Chondrocyte (in vitro differentiated cells): Measurements from ENCODE around the gene KRT16. TPM values are rescaled to one million over a fixed set of nuclear protein-coding genes. Genes with fewer than 3 reads are reported as not detected.

Experiments
- DNase-seq: peaks from one replicate; pipeline ENCODE4 v3.0.0; 2021; ENCODE audit warnings: mixed read lengths, low spot score
- H3K27ac Mint-ChIP-seq: one replicate; pipeline ENCODE4 v1.8.0; 2021; ENCODE audit warnings: mild to moderate bottlenecking, moderate library complexity, mixed read lengths; ENCODE audit not compliant: unreplicated experiment
- H3K27me3 Mint-ChIP-seq: 2 replicates; pipeline ENCODE4 v1.8.0; 2021; ENCODE audit warnings: low read depth, mixed read lengths
- H3K36me3 Mint-ChIP-seq: 2 replicates; pipeline ENCODE4 v1.8.0; 2021; ENCODE audit warnings: low read depth, mixed read lengths
- H3K4me1 Mint-ChIP-seq: 2 replicates; pipeline ENCODE4 v1.8.0; 2021; ENCODE audit warnings: low read depth, mild to moderate bottlenecking, mixed read lengths
- H3K4me3 Mint-ChIP-seq: one replicate; pipeline ENCODE4 v1.8.0; 2021; ENCODE audit warnings: mild to moderate bottlenecking, moderate library complexity, mixed read lengths; ENCODE audit not compliant: unreplicated experiment
- H3K9me3 Mint-ChIP-seq: 2 replicates; pipeline ENCODE4 v1.8.0; 2021; ENCODE audit warnings: low read depth, mixed read lengths
- total RNA-seq: library from RNA; stranded (reverse); gene quantifications from 3 replicates; pipeline ENCODE4 v1.2.1, GENCODE V29; 2021
- TF ChIP-seq, protein P1 (sequence below): fragments of 200-600 bp; sonication (generic); IDR thresholded peaks from 2 replicates; pipeline ENCODE4 v1.5.0; 2021; ENCODE audit warnings: antibody characterized with exemption, mild to moderate bottlenecking, moderate library complexity

KRT16 gene
- total RNA-seq, 1 donor from 2014 or later = 5.9 TPM

DNA sequence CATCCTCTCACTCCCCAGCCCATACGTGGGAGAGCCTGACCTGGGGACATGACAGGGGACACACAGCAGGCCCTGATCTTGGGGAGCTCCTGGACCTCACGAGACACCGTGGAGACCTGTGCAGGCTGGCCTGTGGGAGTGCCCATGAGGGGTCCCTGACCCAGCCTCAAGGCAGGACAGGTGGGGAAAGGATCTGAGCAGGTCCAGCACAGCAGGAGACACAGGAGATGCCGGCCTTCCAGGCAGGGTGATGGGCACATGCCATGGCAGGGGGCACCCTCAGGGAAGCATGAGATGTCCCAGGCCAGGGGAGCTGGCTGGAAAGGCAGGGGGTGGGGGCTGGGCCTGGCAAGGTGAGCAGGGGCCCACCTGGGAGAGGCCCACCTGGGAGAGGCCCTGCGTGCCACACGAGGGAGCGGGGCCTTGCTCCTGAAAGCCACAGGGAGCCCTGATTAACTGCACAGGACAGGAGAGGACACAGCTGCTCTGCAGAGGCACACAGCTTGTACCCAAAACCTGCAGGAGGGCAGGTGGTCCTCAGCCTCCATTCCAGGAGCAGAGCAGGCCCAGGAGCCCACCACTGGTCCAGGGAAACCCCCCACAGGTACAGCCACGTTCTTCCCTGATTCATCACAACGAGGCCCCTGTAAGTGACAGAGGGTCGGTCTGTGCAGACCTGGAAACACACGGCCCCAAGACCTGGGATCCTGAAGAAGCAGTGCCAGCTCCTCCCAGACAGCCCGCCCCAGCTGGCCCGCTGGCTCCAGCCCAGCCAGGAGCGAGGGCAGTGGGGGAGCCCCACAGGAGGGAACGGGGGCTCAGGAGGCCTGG is 38.4 kb upstream of the KRT16 start:
- H3K9me3 Mint-ChIP-seq = no peaks in the 10 kb centered on the region
- TF ChIP-seq, protein P1, sequence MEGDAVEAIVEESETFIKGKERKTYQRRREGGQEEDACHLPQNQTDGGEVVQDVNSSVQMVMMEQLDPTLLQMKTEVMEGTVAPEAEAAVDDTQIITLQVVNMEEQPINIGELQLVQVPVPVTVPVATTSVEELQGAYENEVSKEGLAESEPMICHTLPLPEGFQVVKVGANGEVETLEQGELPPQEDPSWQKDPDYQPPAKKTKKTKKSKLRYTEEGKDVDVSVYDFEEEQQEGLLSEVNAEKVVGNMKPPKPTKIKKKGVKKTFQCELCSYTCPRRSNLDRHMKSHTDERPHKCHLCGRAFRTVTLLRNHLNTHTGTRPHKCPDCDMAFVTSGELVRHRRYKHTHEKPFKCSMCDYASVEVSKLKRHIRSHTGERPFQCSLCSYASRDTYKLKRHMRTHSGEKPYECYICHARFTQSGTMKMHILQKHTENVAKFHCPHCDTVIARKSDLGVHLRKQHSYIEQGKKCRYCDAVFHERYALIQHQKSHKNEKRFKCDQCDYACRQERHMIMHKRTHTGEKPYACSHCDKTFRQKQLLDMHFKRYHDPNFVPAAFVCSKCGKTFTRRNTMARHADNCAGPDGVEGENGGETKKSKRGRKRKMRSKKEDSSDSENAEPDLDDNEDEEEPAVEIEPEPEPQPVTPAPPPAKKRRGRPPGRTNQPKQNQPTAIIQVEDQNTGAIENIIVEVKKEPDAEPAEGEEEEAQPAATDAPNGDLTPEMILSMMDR = no peak
- H3K4me3 Mint-ChIP-seq = no peak overlapping the region
- no peak for DNase-seq
- H3K4me1 Mint-ChIP-seq = peaks cover 32% of the 10 kb centered on the region
- no peak overlapping the region for H3K27ac Mint-ChIP-seq
- no peaks in the 10 kb centered on the region for H3K27me3 Mint-ChIP-seq
- no peaks in the 10 kb centered on the region for H3K36me3 Mint-ChIP-seq

DNA sequence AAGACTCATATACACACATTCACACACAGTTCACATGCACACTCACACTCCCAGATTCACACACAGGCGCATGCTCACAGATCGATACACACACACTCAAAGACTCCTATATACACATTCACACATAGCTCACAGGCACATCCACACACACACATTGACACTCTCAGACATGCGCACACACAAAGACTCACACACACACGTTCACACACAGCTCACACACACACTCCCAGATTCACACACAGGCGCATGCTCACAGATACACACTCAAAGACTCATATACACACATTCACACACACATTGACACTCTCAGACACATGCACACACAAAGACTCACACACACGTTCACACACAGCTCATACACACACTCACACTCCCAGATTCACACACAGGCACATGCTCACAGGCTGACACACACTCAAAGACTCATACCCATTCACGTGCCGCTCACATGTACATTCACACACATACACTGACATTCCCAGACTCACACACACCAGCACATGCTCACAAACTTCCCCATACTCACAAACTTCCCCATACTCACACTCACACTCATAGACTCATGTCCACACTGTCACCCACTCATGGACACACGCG is 37.5 kb upstream of the KRT16 start:
- H3K4me3 Mint-ChIP-seq = no peak overlapping the region
- no peaks in the 10 kb centered on the region for H3K9me3 Mint-ChIP-seq
- H3K4me1 Mint-ChIP-seq = peaks cover 34% of the 10 kb centered on the region
- no peak overlapping the region for H3K27ac Mint-ChIP-seq
- no peaks in the 10 kb centered on the region for H3K27me3 Mint-ChIP-seq
- no peak for DNase-seq
- H3K36me3 Mint-ChIP-seq = no peaks in the 10 kb centered on the region
- TF ChIP-seq, protein P1 = no peak

DNA sequence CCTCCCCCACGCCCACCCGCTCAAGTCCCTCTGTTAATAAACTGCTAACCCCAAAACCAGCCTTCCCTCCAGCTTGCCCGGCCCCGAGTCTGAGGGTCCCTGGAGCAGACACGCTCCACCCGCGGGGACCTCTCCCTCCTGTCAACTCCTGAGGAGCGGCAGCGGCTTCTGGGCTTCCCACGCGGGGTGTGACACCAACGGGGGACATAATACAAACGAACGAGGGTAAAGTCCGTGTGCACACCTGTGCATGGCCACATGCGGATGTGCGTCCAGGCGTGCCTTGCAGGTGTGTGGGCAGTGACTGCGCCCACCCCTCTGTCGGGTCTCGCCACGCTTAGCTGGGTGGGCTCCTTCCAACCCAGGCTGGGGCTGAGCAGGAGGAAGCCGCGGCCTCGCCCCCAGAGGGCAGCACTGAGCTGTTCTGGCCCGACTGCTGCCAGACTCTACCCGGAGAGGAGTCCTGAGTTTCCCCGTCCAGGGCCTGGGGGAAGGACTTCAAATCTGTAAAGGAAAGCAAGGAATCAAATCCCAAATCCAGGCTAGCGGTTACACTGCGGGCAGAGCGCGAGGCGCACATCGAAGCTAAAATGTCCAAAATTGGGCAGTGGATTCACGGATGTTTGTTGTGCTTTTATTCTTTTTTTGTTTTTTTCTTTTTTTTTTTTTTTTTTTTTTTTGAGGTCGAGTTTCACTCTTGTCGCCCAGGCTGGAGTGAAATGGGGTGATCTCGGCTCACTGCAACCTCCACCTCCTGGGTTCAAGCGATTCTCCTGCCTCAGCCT is 36.0 kb upstream of the KRT16 start:
- TF ChIP-seq, protein P1 = peak; percentile 82
- H3K9me3 Mint-ChIP-seq = no peaks in the 10 kb centered on the region

DNA sequence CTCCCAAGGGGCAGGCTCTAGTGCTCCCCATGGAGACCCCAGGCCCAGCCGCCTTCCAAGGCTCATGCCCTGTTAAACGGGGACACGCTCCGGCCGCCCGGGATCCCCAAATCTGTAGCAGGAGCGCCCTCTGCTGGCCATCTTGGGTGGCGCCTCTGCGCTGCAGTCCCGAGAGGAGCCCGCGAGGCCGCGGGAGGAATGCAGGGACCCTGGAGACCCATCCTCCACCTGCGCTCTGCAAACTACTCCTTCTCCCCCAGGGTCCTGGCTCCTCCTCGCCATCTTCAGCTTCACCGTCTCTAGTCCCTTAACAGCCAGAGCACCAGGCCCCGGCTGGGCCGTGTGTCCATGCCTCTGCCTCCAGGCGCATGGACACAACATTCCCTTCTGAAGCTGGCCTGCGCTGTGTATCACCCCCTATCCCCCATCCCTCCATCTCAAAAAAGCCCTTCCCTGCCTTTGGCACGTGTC is 35.4 kb upstream of the KRT16 start:
- Mint-ChIP-seq H3K36me3 (no peaks in the 10 kb centered on the region), H3K27ac (no peak overlapping the region), H3K27me3 (no peaks in the 10 kb centered on the region), H3K4me1 (peaks cover 31% of the 10 kb centered on the region), H3K4me3 (peak overlapping the region; percentile 72), H3K9me3 (no peaks in the 10 kb centered on the region)
- TF ChIP-seq, protein P1 = peak; percentile 82
- DNase-seq = no peak

More for the DNA sequence above, 36.0 kb upstream of the KRT16 start:
- no peak for DNase-seq
- Mint-ChIP-seq H3K4me3 (peak overlapping the region; percentile 72), H3K27me3 (no peaks in the 10 kb centered on the region), H3K4me1 (peaks cover 31% of the 10 kb centered on the region), H3K36me3 (no peaks in the 10 kb centered on the region), H3K27ac (peak overlapping the region; percentile 75)
